ENCODE results near the gene ENKD1.

ENKD1 gene

GRCh38 chr16:67679935-67680897 lies 13.7 kb upstream of the ENKD1 start:
- no peak for DNase-seq (ENCODE audit: low read depth)

- DNase-seq (ENCODE audit: low read depth): no peak
Observed at GRCh38 chr16:67678354-67679023, 11.9 kb upstream of the ENKD1 start.

GRCh38 chr16:67677712-67678111 lies 11.2 kb upstream of the ENKD1 start:
- DNase-seq (ENCODE audit: low read depth): no peak

- no peak for DNase-seq (ENCODE audit: low read depth)
Observed at GRCh38 chr16:67676939-67677338, 10.4 kb upstream of the ENKD1 start.

GRCh38 chr16:67676516-67676915 lies 10.0 kb upstream of the ENKD1 start:
- no peak for DNase-seq (ENCODE audit: low read depth)

- no peak for DNase-seq (ENCODE audit: low read depth)
Observed at GRCh38 chr16:67675999-67676398, 9.4 kb upstream of the ENKD1 start.

GRCh38 chr16:67675579-67675935 lies 9.0 kb upstream of the ENKD1 start:
- DNase-seq (ENCODE audit: low read depth): no peak

- no peak for DNase-seq (ENCODE audit: low read depth)
Observed at GRCh38 chr16:67674851-67675578, 8.5 kb upstream of the ENKD1 start.

GRCh38 chr16:67673712-67674580 lies 7.4 kb upstream of the ENKD1 start:
- DNase-seq (ENCODE audit: low read depth): no peak

- DNase-seq (ENCODE audit: low read depth): peak; percentile 34
Observed at GRCh38 chr16:67672739-67673662, 6.5 kb upstream of the ENKD1 start.

- DNase-seq (ENCODE audit: low read depth): no peak
Observed at GRCh38 chr16:67672306-67672705, 5.8 kb upstream of the ENKD1 start.

GRCh38 chr16:67669499-67670101 lies 3.0 kb upstream of the ENKD1 start:
- DNase-seq (ENCODE audit: low read depth): no peak

- DNase-seq (ENCODE audit: low read depth): no peak
Observed at GRCh38 chr16:67668495-67669157, 2.1 kb upstream of the ENKD1 start.

GRCh38 chr16:67667817-67668494 lies 1.4 kb upstream of the ENKD1 start:
- peak; percentile 74 for DNase-seq (ENCODE audit: low read depth)

GRCh38 chr16:67667453-67667816 lies 885 bp upstream of the ENKD1 start:
- DNase-seq (ENCODE audit: low read depth): no peak

- no peak for DNase-seq (ENCODE audit: low read depth)
Observed at GRCh38 chr16:67666032-67666551, 458 bp downstream of the ENKD1 start.

- no peak for DNase-seq (ENCODE audit: low read depth)
Observed at GRCh38 chr16:67665598-67665997, 952 bp downstream of the ENKD1 start.

- DNase-seq (ENCODE audit: low read depth): no peak
Observed at GRCh38 chr16:67664871-67665270, 1.7 kb downstream of the ENKD1 start.

GRCh38 chr16:67664258-67664657 lies 2.3 kb downstream of the ENKD1 start:
- DNase-seq (ENCODE audit: low read depth): no peak

All from T follicular helper cell (primary cell).